ENCODE results near the gene ADH1A.

- no peak for TF ChIP-seq CTCF (IDR thresholded peaks at IDR 0.05; ENCODE audit: poor library complexity, severe bottlenecking)
- TF ChIP-seq RAD21 (conservative IDR thresholded peaks at IDR 0.05): no peak
These were observed 10.8 kb upstream of the ADH1A start for GRCh38 chr4:99301376-99302164.

Data from neural cell (in vitro differentiated cells).